Fibroblast of skin of right biceps (primary cell): Measurements from ENCODE around the gene TCF21.
"Not testable (repeated sequence)": the region's sequence is repeated elsewhere in the genome, so short reads cannot be mapped to it uniquely, and the experiment has no call there.

Experiments
- DNase-seq: peaks from one replicate; pipeline ENCODE4 v3.0.0-alpha.2; 2013

TCF21 gene

GRCh38 chr6:133890711-133891148 lies 1.8 kb downstream of the TCF21 start:
- peak; percentile 2 for DNase-seq

DNA sequence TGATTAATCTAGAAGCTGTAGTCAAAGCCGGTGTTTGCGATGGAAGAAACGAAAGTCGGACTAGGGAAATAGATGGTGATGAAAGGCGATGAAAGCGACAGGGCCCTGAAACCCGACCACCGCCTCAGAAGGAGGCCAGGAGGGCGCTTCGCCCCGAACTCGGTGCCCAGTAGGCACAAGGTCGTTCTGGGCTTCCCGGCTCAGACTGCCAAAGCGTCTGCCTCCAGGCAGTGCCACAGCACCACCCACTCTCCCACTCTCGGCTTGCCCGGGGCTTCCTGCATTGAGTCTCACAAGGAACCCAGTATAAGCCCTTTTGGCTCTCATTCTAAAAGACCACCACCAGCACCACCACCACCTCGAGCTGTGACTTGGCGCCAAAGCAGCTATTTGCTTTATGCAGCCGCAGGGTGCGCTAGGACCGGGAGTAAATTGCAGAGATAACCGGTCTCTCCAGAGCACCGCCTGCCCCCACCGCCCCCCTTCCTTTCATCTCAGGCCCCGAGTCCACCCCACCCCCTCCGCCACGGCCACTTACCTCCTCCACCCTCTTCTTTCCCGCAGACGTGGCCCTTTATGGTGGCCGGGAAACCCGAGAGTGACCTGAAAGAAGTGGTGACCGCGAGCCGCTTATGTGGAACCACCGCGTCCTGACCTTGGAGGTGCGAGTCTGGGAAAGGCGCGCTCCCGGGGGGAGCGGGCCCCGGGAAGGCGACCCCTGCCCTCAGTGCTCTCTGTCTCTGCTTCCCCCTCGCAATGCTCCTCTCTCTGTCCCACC lies 2.4 kb downstream of the TCF21 start:
- peak; percentile 11 for DNase-seq

DNA sequence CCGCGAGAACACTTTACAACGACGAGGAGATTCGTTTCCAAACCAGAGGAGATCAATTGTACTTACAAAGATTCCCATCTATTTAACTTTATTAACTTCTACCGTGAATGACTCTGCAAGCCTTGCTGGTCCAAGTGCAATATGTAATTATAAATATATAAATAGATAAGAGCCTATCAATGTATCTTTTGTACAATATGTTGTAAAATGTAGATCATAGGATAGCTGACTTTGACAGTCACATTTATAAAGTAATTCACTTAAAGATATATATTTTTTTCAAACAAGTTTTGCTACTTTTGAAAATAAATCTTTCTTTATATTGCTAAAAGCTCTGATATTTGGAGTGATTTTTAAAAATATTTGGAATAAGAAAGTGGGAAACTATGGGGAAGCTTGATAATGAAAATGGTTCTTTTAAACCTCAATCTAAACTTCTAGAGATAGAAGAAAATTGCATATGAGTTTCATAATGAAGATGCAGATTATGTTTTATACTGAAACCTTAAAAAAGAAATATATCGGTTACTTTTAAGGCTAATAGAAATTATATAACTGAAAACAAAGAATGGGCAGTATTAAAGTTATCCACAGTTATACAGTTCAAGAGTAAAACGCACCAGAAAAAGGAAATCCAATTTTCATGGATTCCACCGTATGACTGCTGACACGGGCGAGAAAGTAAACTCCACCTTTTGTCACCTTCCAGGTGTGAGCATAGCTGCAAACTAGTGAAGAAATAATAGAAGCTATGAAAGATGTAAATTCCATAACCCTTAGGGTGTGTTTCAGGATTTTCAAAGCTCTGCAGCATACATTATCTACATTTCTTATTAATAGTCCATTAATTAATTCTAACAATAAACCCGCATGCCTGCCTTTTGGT lies 3.3 kb downstream of the TCF21 start:
- no peak for DNase-seq

DNA sequence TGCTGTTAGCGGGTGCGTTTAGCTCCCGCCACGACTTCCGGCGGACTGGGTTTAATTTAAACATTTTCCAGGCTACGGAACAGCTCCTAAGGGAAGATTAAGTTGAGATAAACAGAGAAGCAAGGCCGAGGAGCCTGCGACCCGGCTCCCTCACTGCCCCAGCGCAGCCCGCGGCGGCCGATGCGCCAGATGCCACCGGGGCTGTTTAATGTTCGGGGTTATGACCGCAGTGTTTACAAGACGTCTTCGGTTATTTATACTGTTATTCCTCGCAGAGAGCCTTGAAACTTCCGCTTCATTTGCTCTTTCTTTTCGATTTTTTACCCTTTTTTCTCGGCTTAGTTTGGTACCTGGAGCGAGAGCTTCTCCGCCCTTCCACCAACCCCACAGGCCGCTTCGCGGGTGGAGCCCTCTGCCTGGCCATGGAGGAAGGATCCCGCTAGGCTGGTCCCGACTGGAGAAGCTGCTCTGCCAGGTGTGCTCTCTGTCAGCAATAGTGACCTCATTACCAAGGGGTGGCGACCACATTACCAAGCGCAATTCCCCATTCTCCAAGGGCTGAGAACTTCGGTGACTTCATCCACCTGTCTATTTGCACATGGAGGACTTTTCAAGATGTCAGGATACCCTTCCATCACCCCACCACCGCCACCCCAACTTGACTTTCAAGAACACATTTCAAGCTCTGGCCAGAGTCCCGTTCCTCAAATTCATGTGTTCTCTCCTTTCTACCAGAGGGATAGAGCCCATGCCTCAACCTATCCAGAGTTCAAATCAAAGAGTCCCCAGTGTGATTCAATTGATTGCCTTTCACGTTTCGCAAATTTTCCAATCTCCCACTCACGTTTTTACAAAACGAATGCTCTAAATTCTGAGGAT lies 4.1 kb downstream of the TCF21 start:
- no peak for DNase-seq

GRCh38 chr6:133893946-133894345 lies 5.0 kb downstream of the TCF21 start:
- no peak for DNase-seq

DNA sequence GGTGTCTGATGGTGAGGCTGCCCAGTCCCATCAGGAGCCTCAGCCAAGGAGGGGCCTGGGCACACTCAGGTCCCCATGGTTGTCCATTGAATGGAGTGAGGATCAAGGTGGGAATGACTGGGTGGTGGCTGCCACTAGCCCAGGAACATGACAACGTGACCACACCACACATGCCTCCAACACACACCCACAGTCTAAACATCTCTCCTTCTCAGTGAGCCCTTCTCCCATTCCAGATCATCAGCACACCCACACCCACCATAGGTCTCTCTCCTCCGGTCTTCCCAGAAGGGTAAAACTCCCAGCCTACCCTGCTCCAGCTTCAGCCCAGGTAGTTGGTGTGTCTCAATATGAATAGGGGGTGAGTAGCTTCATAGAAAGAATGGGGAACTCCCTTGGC lies 5.5 kb downstream of the TCF21 start:
- no peak for DNase-seq

DNA sequence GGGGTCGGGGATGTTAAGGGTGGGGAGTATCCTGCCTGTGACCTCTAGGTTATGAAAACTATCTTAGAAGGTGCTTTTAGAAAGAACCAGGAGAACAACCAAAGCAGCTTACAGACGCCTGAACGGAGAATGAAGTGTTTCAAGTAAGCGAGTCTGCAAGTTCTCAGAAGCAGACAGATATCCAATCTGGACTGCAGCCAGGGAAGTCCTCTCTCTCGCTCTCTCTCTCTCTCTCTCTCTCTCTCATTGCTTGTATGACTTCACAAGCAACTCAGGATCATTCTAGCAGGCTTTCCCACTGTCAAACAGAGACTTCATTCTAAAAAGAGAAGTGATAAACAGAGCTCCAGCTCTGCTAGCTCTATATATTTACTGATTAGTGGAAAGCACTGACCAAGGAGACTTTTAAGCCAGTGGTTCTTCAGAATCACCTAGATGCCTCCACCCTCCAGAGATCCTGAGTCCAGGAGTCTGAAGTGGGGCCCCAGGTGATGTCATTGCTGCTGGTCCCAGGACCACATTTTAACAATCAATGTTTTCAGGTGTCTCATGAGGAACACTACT lies 6.0 kb downstream of the TCF21 start:
- peak; percentile 16 for DNase-seq

GRCh38 chr6:133895573-133896343 lies 6.8 kb downstream of the TCF21 start:
- peak; percentile 7 for DNase-seq

DNA sequence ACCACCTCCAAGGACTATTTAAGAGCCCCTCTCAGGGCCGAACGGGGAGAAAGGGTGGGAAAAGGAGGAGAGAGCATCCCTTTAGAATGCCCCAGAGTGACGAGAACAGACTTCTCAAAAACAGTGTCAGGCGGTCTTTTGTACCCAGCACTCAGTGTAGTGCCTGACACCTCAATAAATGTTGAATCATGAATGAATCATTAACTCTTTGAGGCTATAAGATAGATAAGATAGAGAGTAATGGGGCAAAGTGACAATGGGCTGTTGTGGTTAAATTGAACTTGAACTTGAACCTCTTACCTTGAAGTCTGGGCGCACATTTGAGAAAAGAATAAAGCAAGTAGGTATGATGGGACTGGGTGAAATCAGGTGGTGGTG lies 7.4 kb downstream of the TCF21 start:
- DNase-seq = no peak

DNA sequence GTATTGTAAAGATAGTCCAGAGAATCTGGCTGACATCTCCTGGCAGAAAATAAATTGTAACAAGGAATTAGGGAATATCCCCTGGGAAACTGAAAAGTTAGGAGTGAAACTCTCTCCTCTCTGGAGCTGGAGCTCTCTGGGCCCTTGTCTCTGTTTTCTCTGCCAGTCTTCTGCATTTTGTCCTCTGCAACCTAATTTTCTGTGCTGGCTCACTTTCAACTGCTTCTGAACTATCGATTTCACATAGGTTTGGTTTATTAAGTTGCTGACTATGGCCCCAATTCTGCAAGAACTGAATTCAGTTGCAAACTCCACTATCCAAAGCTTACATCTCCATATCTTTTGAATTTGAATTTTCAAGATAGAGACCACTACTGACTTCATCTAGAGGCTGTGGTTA lies 9.3 kb downstream of the TCF21 start:
- no peak for DNase-seq

DNA sequence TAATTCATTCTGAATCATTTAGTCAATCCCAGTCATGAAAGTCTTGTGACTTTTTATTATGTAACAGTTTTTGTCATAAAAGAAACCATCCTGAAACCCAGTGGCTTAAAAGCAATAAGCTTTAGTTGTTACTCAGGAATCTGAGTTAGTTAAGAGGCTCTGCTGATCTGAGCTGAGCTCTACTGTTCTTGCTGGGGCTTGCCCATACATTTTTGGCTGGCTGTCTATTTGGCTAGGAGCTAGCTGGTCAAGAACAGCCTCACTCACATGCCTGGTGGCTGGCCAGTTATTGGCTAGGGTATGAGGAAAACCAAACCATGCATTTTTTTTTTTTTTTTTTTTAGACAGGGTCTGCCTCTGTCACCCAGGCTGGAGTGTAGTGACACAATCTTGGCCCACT lies 10.6 kb downstream of the TCF21 start:
- DNase-seq = no peak

- no peak for DNase-seq
Measured at GRCh38 chr6:133903855-133904254, 14.9 kb downstream of the TCF21 start.

- DNase-seq = no peak
Measured at GRCh38 chr6:133906050-133906449, 17.1 kb downstream of the TCF21 start.

- DNase-seq = peak; percentile 80
Measured at GRCh38 chr6:133916650-133917151, 27.8 kb downstream of the TCF21 start.

DNA sequence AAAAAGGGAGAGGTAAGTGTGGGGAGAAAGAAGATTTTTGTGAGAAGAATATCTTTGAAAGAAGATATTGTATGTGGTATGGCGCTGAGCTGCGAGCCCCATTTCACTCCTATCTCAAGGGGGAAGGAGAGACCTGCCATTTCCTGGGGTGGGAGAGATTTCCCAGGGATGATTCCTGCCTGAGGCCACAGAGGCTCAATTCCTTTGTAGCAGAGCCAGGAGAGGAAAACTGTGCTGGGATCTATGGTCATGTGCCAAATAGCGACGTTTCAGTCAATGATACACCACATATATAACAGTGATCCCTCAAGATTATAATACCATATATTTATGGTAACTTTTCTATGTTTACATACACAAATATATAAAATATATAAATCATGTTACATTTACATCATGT lies 28.9 kb downstream of the TCF21 start:
- DNase-seq = no peak

DNA sequence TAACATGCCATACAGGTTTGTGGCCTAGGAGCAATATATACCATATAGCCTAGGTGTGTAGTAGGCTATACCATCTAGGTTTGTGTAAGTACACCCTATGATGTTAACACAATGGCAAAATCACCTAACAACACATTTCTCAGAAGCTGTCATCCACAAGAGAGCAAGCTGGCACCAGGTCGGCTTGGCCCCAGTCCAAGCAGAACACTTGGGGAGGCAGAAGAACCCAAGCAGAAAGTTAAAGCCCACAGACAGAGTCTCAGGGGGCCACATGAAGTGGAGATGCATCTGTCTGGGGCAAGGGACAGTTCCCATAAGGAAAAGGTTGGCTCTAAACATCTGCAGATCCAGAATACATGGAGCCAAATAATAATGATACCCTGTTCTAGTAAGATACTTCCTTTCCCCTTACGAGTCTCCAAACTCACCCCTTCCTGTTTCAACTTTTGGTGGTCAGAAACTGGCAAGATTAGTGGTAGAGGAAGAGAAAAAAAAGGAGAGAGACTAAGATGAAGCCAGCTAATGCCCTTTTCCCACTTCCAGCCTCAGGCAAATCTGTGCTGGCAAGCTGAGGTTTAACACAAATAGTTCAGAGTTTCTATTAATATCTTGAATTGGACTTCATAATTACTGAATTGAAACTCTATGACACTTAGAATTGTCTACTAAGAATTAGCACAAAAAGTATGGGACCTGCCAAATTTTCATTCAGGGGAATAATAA lies 29.5 kb downstream of the TCF21 start:
- DNase-seq = no peak

GRCh38 chr6:133919362-133919761 lies 30.4 kb downstream of the TCF21 start:
- DNase-seq = no peak

GRCh38 chr6:133921249-133921859 lies 32.4 kb downstream of the TCF21 start:
- peak; percentile 71 for DNase-seq

- DNase-seq = peak; percentile 68
Measured at GRCh38 chr6:133923938-133924593, 35.2 kb downstream of the TCF21 start.

DNA sequence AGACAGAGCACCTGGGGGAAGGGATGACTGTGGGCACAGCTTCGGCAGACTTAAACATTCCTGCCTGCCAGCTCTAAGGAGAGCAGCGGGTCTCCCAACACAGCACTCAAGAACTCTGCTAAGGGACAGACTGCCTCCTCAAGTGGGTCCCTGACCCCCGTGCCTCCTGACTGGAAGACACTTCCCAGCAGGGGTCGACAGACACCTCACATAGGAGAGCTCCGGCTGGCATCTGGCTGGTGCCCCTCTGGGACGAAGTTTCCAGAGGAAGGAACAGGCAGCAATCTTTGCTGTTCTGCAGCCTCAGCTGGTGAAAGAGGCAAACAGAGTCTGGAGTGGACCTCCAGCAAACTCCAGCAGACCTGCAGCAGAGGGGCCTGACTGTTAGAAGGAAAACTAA lies 42.3 kb downstream of the TCF21 start:
- DNase-seq = not testable (repeated sequence)
